ENCODE results near the gene CENPP.
A peak's percentile ranks its signal among the peaks of the same experiment; 100 is the strongest.

The CENPP gene

DNA sequence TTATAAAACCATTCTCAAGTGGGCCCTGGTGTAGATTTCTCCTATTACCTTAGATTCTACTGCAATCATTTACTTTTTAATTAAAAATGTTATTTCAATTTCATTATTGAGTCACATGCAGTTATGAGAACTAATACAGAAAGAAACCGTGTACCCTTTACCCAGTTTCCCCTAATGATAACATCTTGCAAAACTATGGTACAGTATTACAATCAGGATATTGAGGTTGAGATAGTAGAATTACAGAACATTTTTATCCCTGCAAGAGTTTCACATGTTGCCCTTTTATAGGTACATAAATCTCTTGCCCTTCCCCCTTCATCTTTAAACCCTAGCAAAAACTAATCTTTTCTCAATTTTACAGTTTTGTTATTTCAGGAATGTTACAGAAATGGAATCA, 109.5 kb downstream of the CENPP start:
- H2AFZ ChIP-seq (ENCODE audit: low read depth, low read length, severe bottlenecking), result no peak overlapping the region
- H3F3A ChIP-seq (ENCODE audit: insufficient read depth), result no peaks in the 10 kb centered on the region; the same call in 1 of the 2 replicates
- no peak for TF ChIP-seq EZH2phosphoT487 (conservative IDR thresholded peaks at IDR 0.05; ENCODE audit: low read length)
- TF ChIP-seq, protein P1, sequence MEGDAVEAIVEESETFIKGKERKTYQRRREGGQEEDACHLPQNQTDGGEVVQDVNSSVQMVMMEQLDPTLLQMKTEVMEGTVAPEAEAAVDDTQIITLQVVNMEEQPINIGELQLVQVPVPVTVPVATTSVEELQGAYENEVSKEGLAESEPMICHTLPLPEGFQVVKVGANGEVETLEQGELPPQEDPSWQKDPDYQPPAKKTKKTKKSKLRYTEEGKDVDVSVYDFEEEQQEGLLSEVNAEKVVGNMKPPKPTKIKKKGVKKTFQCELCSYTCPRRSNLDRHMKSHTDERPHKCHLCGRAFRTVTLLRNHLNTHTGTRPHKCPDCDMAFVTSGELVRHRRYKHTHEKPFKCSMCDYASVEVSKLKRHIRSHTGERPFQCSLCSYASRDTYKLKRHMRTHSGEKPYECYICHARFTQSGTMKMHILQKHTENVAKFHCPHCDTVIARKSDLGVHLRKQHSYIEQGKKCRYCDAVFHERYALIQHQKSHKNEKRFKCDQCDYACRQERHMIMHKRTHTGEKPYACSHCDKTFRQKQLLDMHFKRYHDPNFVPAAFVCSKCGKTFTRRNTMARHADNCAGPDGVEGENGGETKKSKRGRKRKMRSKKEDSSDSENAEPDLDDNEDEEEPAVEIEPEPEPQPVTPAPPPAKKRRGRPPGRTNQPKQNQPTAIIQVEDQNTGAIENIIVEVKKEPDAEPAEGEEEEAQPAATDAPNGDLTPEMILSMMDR (IDR thresholded peaks at IDR 0.05; ENCODE audit: insufficient read depth, low read length, poor library complexity, severe bottlenecking), result no peak
- H3K27ac ChIP-seq (ENCODE audit: low read depth, low read length), result no peak overlapping the region
- H3K36me3 ChIP-seq (ENCODE audit: low read length), result no peaks in the 10 kb centered on the region
- no peak overlapping the region for H3K4me3 ChIP-seq (ENCODE audit: insufficient read depth, low read length, poor library complexity, severe bottlenecking)
- no peaks in the 10 kb centered on the region for H3K9me2 ChIP-seq (replicated peaks; ENCODE audit: insufficient read depth, low read length)
- no peaks in the 10 kb centered on the region for H3K9me3 ChIP-seq (ENCODE audit: insufficient read depth, low read length)
- no peak overlapping the region for H3K9ac ChIP-seq (ENCODE audit: low read length)
- H3K27me3 ChIP-seq (ENCODE audit: low read length), result no peaks in the 10 kb centered on the region
- H3K79me2 ChIP-seq (ENCODE audit: insufficient read depth, low read length), result peaks cover 4% of the 10 kb centered on the region; the same call in 1 of the 2 replicates
- no peak overlapping the region for H3K4me2 ChIP-seq (ENCODE audit: low read depth, low read length, poor library complexity, severe bottlenecking)
- no peaks in the 10 kb centered on the region for H4K20me1 ChIP-seq (ENCODE audit: low read depth, low read length)

GRCh38 chr9:92438900-92439526, 113.3 kb downstream of the CENPP start:
- Histone ChIP-seq H2AFZ (ENCODE audit: low read depth, low read length, severe bottlenecking) (no peak overlapping the region), H3K9me3 (ENCODE audit: insufficient read depth, low read length) (no peaks in the 10 kb centered on the region), H3F3A (ENCODE audit: insufficient read depth) (no peaks in the 10 kb centered on the region; the same call in 1 of the 2 replicates), H4K20me1 (ENCODE audit: low read depth, low read length) (no peaks in the 10 kb centered on the region), H3K9ac (ENCODE audit: low read length) (no peak overlapping the region), H3K4me3 (ENCODE audit: insufficient read depth, low read length, poor library complexity, severe bottlenecking) (no peak overlapping the region), H3K79me2 (ENCODE audit: insufficient read depth, low read length) (peaks cover 4% of the 10 kb centered on the region; the same call in 1 of the 2 replicates), H3K36me3 (ENCODE audit: low read length) (no peaks in the 10 kb centered on the region), H3K4me2 (ENCODE audit: low read depth, low read length, poor library complexity, severe bottlenecking) (no peak overlapping the region), H3K27me3 (ENCODE audit: low read length) (no peaks in the 10 kb centered on the region), H3K9me2 (replicated peaks; ENCODE audit: insufficient read depth, low read length) (no peaks in the 10 kb centered on the region), H3K27ac (ENCODE audit: low read depth, low read length) (no peak overlapping the region)
- TF ChIP-seq EZH2phosphoT487 (conservative IDR thresholded peaks at IDR 0.05; ENCODE audit: low read length), result no peak
- TF ChIP-seq, protein P1 (IDR thresholded peaks at IDR 0.05; ENCODE audit: insufficient read depth, low read length, poor library complexity, severe bottlenecking), result peak; percentile 19

DNA sequence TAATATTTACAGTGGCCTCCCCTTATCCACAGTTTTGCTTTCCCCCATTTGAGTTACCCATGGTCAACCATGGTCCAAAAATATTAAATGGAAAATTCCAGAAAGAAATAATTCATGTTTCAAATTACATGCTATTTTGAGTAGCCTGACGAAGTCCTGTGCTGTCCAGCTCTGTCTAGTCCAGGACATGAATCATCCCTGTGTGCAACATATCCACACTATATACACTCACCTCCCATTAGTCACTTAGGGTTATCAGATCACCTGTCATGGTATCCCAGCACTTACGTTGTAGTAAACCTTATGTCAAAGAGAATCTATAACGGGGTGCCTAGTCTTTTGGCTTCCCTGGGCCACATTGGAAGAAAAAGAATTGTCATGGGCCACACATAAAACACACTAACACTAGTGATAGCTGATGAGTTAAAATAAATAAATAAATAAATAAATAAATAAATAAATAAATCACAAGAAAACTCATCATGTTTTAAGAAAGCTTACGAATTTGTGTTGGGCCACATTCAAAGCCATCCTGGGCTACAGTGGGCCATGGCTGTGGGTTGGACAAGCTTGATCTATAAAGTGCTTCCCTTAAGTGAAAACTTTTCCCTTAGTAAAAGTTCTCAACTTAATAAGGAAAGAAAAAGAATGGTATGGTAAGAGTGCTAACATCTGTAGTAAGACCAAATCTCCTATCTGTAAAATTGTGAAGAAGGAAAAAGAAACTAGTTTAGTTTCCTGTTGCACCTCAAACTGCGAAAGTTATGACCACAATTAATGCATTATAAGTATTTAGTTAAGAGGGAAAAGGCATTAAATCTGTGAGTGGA, 114.4 kb downstream of the CENPP start:
- Histone ChIP-seq H3K4me3 (ENCODE audit: insufficient read depth, low read length, poor library complexity, severe bottlenecking) (no peak overlapping the region), H3K36me3 (ENCODE audit: low read length) (no peaks in the 10 kb centered on the region), H3K9me2 (replicated peaks; ENCODE audit: insufficient read depth, low read length) (no peaks in the 10 kb centered on the region), H3K27me3 (ENCODE audit: low read length) (no peaks in the 10 kb centered on the region), H3K27ac (ENCODE audit: low read depth, low read length) (no peak overlapping the region), H3K4me2 (ENCODE audit: low read depth, low read length, poor library complexity, severe bottlenecking) (no peak overlapping the region), H2AFZ (ENCODE audit: low read depth, low read length, severe bottlenecking) (no peak overlapping the region), H3K9me3 (ENCODE audit: insufficient read depth, low read length) (no peaks in the 10 kb centered on the region), H3K9ac (ENCODE audit: low read length) (no peak overlapping the region), H4K20me1 (ENCODE audit: low read depth, low read length) (no peaks in the 10 kb centered on the region), H3K79me2 (ENCODE audit: insufficient read depth, low read length) (peaks cover 4% of the 10 kb centered on the region; the same call in 1 of the 2 replicates), H3F3A (ENCODE audit: insufficient read depth) (no peaks in the 10 kb centered on the region; the same call in 1 of the 2 replicates)
- TF ChIP-seq, protein P1 (IDR thresholded peaks at IDR 0.05; ENCODE audit: insufficient read depth, low read length, poor library complexity, severe bottlenecking), result no peak
- TF ChIP-seq EZH2phosphoT487 (conservative IDR thresholded peaks at IDR 0.05; ENCODE audit: low read length), result no peak
